Anterior cingulate cortex (tissue), 58 donors: ENCODE results near the gene LDLRAD4.

Experiments used
- DNase-seq, 58 donors: peaks; one replicate each; lab custom pipeline; 2025; lab: John Stamatoyannopoulos, UW

Gene LDLRAD4

DNA sequence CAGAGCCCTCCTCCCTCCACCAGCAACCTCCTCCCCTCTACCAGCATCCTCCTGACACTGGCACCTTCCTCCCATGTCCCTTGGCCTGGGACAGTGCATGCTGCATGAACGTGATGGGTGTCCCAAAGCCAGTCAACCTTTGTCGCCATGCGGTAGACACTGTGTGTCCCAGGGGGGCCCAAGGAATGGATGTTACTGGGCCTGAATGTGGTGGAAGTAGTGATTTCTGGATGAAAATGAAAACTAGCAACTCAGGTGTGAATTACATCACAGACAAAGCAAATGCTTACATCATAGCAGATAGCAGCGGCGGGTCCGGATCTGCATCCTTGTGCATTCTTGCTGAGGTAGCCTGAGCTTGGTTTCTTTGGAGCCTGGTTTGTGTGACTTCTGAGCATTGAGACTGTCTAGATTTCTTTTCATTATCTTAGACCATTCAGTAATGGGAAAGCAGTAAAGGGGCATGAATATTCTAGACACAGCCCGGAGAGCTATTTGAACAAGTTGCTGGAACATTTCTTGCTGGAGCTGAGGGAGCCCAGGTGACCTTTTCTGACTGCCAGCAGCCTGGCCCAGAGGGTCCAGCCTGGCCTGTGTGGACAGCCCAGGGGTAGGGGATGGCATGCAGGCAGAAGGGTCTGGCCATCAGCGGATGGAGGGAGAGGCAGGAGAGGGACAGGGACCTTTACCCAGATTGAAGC is 407.4 kb downstream of the LDLRAD4 start:
- DNase-seq: peak in 1 of 58 donors; percentile 71

DNA sequence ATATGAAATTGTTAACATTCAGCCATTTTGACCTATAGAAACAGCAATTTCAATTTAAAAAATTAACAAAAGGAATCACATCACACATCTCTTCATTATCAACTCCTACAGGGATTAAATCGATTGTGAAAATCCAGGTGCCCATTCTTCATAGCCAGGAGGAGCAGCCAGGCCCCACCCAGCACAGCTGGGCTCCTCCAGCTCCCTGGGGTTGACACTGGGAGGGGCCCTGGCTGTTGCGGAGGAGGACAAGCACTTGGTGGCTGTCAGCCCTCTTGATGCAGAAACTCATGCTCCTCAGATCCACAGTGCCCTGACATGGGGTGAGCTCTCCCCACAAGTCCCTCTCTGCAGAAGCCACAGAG is 408.0 kb downstream of the LDLRAD4 start:
- no peak for DNase-seq

DNA sequence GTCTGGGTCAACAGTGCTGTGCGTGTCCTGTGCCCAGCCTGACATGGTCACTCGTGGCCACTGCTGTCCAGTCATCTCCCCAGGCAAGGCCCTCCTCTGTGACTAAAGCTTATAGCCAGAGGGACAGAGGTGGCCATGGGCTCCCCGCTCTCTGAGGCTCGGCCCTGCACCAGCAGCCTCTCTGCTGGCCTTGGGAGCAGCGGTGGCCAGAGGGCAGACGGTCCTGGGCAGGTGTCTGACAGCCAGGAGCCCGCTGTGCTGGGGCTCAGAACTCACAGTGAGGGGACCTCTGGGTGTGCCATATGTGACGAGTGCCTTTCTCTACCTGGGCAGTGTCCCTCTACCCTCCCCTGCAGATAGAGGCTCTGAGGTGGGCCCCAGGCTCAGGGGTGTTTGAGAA is 409.1 kb downstream of the LDLRAD4 start:
- DNase-seq: no peak

- DNase-seq: peak in 1 of 58 donors; percentile 25
Measured at GRCh38 chr18:13628211-13628610, 409.7 kb downstream of the LDLRAD4 start.

DNA sequence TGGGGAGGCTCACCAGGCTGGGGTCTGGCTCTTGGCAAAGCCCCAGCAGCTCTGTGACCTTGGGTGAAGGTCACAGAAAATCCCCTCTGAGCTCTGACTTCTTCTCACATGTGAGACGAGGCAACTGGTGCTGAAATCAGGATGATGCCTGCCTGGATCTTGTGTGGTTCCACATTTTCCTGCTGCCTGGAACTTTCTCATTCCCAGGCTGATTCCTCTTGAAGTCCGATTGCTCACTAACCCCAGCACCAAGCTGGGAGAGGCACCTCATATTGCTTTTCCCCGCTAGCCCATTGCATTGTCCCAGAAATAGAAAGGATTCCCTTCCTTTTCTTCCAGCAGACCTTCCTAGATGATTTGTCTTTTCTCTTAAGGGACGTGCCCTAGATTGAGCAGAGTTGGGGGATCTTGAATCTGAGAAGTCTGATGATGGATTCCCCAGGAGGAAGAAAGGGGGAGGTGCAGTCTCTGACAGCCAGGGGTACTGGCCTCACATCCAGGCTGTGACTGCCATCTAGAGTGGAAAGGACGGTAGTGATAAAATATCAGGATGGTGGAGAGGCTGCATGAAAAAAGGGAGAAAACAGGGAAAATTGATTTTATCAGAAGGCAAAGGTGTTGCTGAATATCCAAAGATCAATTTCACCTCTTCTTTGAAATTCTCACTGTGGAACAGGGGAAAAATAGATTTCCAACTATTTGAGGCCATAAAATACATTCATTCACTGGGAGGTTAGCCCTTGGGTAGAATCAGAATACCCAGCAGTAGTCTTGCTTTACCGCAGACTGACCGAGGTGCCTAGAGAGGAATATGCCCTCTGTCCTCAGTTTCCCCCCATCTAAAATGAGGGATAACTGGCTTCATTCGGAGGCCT is 411.5 kb downstream of the LDLRAD4 start:
- peak in 43 of 58 donors; percentile 31 to 90 (median 56) for DNase-seq

GRCh38 chr18:13630716-13631268 is 412.2 kb downstream of the LDLRAD4 start:
- DNase-seq: no peak

DNA sequence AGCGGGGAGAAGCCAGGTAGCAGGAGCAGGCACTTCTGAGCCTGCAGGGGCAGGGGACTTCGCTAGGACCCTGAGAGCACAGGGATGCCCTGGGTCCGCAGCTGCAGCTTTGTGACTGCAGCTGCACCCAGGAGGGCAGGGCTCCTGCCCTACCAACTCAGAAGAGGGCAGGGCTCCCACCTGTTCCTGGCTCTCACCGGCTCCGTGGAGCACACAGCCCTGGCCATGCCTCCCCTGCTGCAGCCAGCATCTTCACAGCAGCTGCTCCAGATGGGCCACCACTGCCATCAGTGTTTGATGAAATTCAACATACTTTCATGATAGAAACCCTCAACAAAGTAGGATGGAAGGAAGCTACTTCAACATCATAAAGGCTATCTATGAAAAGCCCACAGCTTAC is 415.1 kb downstream of the LDLRAD4 start:
- no peak for DNase-seq

- DNase-seq: peak in 12 of 58 donors; percentile 27 to 55 (median 40)
Measured at GRCh38 chr18:13635046-13635445, 416.5 kb downstream of the LDLRAD4 start.

- DNase-seq: peak in 2 of 58 donors; percentile 42 to 45
Measured at GRCh38 chr18:13638719-13639595, 420.4 kb downstream of the LDLRAD4 start.

DNA sequence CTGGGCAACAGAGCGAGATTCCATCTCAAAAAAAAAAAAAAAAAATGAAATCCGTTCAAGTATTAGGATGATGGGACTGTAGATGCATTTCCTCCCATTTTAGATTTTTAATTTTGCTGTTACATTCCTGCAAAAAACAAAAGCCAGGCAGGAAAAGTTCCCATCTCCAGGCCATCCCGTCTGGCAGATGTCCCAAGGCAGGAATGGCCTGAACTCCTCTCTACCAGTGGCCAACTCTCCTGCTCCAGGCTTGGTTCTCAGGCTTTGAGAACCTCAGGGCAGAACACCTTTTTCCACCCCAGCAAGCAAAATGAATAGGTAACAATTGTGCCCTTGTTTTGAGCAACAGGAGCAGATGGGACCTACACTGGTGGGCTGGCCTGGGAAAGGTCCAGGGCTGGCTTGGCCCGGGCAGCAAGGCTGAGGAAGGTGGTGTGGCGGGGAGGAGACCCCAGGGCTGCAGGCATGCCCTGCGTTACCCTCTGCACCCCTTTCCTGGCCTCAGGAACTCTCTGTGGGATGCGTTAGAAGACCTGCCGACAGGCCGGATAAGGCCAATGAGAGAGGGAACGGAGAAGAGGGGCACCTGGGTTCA is 421.8 kb downstream of the LDLRAD4 start:
- DNase-seq: no peak

DNA sequence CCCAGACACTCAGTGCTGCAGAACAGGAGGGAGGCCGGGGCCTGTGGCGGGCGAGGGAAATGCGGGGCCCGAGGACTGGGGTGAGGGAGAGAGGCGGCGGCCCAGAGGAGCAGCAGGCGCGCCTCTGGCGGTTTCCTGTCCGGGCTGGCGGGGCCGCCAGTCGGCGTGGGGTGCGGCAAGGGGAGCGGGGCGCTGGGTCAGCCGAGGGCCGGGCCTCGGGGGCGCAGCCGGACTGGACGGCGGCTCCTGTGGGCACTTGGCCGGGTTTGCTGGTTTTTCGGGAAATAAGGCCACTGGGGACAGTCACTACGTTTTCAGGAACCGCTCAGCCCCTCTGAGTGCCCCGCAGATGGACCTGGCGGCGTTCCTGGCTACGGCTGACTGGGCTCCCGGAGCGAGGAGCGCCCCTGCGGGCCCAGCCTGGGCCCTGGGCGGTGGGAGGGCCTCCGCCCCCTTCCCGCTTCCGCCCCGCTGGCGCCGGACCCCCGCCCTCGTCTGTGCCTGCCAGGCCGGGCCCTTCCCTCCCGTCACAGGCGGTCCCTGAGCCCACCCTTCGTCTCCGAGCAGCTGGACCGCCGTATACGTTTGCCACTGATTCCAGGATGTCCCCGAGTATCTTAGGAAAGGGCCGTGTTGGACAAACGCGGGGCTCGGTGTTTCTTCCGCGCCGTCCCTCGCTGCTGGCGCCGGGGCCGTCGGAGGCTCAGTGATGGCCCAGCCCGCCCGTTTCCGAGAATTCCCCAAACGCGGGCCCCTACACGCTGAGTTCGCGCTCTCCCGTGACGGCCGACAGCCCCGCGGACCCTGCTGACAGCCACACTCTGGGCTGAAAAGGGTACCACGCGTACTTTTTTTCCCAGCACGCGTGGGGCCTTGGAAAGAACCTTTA is 423.2 kb downstream of the LDLRAD4 start:
- no peak for DNase-seq

GRCh38 chr18:13642440-13642827 is 423.9 kb downstream of the LDLRAD4 start:
- no peak for DNase-seq

DNA sequence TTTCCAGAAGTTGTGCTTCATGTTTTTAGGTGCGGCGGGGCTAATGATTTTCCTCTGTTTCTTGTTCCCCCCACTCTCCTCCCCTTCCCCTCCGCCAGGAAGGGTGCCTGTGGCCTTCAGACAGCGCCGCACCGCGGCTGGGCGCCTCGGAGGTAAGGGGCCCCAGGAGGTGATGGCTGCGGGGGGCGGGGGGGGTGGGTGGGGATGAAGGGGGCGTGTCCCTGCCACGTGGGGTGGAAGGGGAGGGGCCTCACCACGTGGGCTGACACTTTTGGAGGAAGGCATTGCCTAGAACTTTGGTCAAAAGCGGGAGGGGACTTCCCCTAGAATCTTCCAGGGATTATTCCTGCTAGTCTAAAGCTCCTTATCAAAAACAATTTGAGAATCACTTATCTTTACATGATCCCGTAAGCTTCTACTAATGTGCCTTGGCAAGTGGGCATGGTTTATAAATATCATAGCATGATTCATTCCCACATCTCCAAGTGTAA is 424.7 kb downstream of the LDLRAD4 start:
- DNase-seq: no peak

- no peak for DNase-seq
Measured at GRCh38 chr18:13645093-13645492, 426.5 kb downstream of the LDLRAD4 start.

- DNase-seq: no peak
Measured at GRCh38 chr18:13646633-13647032, 428.1 kb downstream of the LDLRAD4 start.

DNA sequence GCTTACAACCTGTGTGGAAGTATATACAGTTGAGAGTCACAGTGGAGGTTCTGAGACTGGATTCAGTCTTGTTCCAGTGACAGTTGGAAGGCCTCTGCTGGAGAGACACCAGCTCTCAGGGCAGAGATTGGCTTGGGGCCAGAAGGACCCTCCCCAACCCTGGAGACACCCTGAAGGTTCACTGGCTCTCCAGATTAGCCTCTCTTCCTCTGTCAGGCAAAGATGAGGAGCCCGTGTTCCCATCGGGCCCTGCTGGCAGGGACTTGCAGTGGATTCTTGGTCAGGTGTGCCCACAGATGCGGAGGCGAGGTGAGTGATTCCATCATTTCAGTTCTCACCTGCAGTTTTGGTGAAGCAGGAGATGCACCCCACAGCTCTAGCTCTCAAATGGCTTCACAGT is 429.2 kb downstream of the LDLRAD4 start:
- DNase-seq: no peak

DNA sequence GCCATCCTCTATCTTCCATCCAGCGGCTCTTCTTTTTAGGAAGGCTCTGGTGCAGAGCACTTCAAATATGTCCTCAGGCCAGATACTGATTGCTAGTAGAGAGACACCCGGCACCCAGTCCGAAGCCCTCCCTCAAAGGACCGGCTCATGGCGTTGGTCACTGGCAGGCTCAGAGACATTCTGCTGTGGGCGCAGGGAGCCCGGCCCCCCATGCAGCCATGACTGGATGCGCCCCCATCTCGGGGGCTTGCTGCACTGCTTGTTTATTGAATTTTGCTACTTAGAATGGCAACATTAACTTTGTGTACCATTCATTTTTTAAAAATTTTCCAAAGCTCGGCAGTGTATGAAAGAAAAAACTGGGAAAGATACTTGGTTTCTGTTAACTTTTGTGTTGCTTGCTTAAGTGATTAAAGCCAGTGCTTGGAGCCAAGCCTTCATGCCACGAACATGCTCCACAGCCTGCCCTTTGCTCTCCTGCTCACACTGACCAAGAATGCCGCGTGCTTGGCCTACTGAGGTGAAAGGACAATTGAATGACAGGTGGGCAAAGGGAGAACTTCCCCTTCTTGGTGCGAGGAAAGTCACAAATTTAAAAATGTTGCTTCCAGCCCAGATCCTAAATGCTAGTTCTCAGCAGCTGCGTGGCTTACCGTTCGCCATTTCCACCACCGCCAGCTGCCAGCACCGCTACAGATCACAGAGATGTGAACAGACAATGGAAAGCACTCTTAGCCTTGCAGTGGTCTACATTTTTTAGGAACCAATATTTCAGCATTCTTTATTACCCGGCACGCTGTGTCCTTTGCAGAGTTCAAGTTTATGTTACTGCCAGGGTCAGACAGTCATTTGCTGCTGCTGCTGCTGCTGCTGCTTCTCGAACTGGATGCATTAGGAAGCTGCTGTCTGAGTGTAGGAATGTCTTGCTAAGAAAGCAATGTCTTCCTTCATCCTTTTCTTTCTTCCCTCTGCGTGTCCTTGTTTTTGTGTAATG is 431.1 kb downstream of the LDLRAD4 start:
- no peak for DNase-seq
